H1 (cell line): ENCODE results near the gene HRH3. TPM values are rescaled to one million over a fixed set of nuclear protein-coding genes. Genes with fewer than 3 reads are reported as not detected.

Experiments
- CTCF ChIA-PET: fragments of 300-600 bp; sonication (Branson Sonifier 250); formaldehyde crosslinking; loops from one replicate; lab custom pipeline; 2021; ENCODE audit not compliant: partially characterized antibody; lab: Charles Lee
- POLR2A ChIA-PET: fragments of 300-600 bp; sonication (Branson Sonifier 250); formaldehyde crosslinking; loops from one replicate; lab custom pipeline; 2021; ENCODE audit warnings: inconsistent platforms; ENCODE audit not compliant: partially characterized antibody; lab: Charles Lee
- DNase-seq, 2 experiments: peaks; one replicate each; pipeline versions ENCODE4 v3.0.0 to v3.0.0-alpha.2; 2010 to 2022; ENCODE audit warnings: low spot score in 2 of 2, low read depth in 1 of 2, mixed read lengths in 1 of 2
- FAIRE-seq: peaks from 2 replicates; lab custom pipeline; 2011; peaks lifted over from hg19 to GRCh38; lab: Jason Lieb, UNC
- H2AFZ ChIP-seq: 2 replicates; pipeline ENCODE4 v1.8.1; 2012; ENCODE audit warnings: low read length, inconsistent platforms
- H2AK5ac ChIP-seq: 2 replicates; pipeline ENCODE4 v1.6.1; 2013; ENCODE audit warnings: low read depth, low read length
- H2BK120ac ChIP-seq: replicated peaks from 2 replicates; pipeline ENCODE3; 2013; ENCODE audit warnings: low read depth, low read length, inconsistent platforms
- H2BK12ac ChIP-seq: 2 replicates; pipeline ENCODE4 v1.6.1; 2013; ENCODE audit warnings: low read depth, low read length
- H2BK15ac ChIP-seq: 2 replicates; pipeline ENCODE4 v1.6.1; 2013; ENCODE audit warnings: low read length
- H2BK20ac ChIP-seq: 2 replicates; pipeline ENCODE4 v1.6.1; 2013; ENCODE audit warnings: low read length
- H2BK5ac ChIP-seq: 2 replicates; pipeline ENCODE4 v1.6.1; 2013; ENCODE audit warnings: low read depth, low read length
- H3K14ac ChIP-seq: 2 replicates; pipeline ENCODE4 v1.6.1; 2013; ENCODE audit warnings: inconsistent platforms; ENCODE audit not compliant: insufficient read length
- H3K18ac ChIP-seq: 2 replicates; pipeline ENCODE4 v1.6.1; 2013; ENCODE audit warnings: low read length; ENCODE audit errors: extremely low read depth
- H3K23ac ChIP-seq: 2 replicates; pipeline ENCODE4 v1.6.1; 2013; ENCODE audit warnings: inconsistent platforms; ENCODE audit not compliant: insufficient read length
- H3K23me2 ChIP-seq: 2 replicates; pipeline ENCODE4 v1.6.1; 2013; ENCODE audit warnings: low read depth, low read length
- H3K27ac ChIP-seq: 2 replicates; pipeline ENCODE4 v1.6.1; 2011; ENCODE audit warnings: low read depth, low read length, inconsistent platforms
- H3K27me3 ChIP-seq, 4 experiments: replicated peaks in 1 of 4; 1 replicate in 1 of 4; 2 replicates in 3 of 4; pipeline versions ENCODE4 v1.6.1 to v1.8.1; 2011 to 2013; ENCODE audit warnings: low read length in 3 of 4, mild to moderate bottlenecking in 3 of 4, inconsistent platforms in 2 of 4, mixed read lengths in 2 of 4, moderate library complexity in 1 of 4; ENCODE audit not compliant: control insufficient read depth in 3 of 4, insufficient read depth in 3 of 4; ENCODE audit errors: extremely low read depth in 1 of 4
- H3K36me3 ChIP-seq, 4 experiments: 2 replicates each; pipeline versions ENCODE4 v1.6.1 to v1.8.1; 2011 to 2013; ENCODE audit warnings: mild to moderate bottlenecking in 4 of 4, low read length in 3 of 4, moderate library complexity in 2 of 4, control low read depth in 1 of 4, inconsistent platforms in 1 of 4; ENCODE audit not compliant: insufficient read depth in 4 of 4, control insufficient read depth in 2 of 4
- H3K4ac ChIP-seq: replicated peaks from 2 replicates; pipeline ENCODE3; 2013; ENCODE audit warnings: low read length, low read depth, mixed read lengths, inconsistent platforms; ENCODE audit not compliant: insufficient read length
- H3K4me1 ChIP-seq, 4 experiments: replicated peaks in 1 of 4; 1 replicate in 1 of 4; 2 replicates in 3 of 4; pipeline versions ENCODE4 v1.6.1 to v1.8.1; 2011 to 2013; ENCODE audit warnings: low read length in 3 of 4, inconsistent platforms in 2 of 4, mixed read lengths in 1 of 4; ENCODE audit not compliant: insufficient read depth in 4 of 4, control insufficient read depth in 3 of 4
- H3K4me2 ChIP-seq, 2 experiments: 2 replicates each; pipeline versions ENCODE4 v1.6.1 to v1.8.1; 2011 to 2013; ENCODE audit warnings: low read depth in 2 of 2, low read length in 2 of 2, control low read depth in 1 of 2, inconsistent platforms in 1 of 2, mild to moderate bottlenecking in 1 of 2; ENCODE audit not compliant: insufficient read depth in 1 of 2
- H3K4me3 ChIP-seq, 4 experiments: fragments of 200-600, 300-600 bp in 1 of 4; sonication (generic), shearing (Covaris generic), sonication (Bioruptor Twin) in 1 of 4; 2 replicates each; pipeline versions ENCODE4 v1.5.1 to v1.8.1; 2011 to 2016; ENCODE audit warnings: low read length in 4 of 4, low read depth in 3 of 4, control low read depth in 2 of 4, inconsistent platforms in 2 of 4, mild to moderate bottlenecking in 2 of 4, mixed read lengths in 1 of 4, moderate library complexity in 1 of 4; ENCODE audit not compliant: insufficient read depth in 2 of 4; ENCODE audit errors: extremely low read depth in 1 of 4
- H3K56ac ChIP-seq: replicated peaks from 2 replicates; pipeline ENCODE3; 2013; ENCODE audit warnings: low read depth, mild to moderate bottlenecking, mixed read lengths, low read length, inconsistent platforms; ENCODE audit not compliant: insufficient read length
- H3K79me1 ChIP-seq: 2 replicates; pipeline ENCODE4 v1.6.1; 2013; ENCODE audit warnings: low read depth, low read length, control low read depth
- H3K79me2 ChIP-seq, 2 experiments: 2 replicates each; pipeline versions ENCODE4 v1.6.1 to v1.8.1; 2012 to 2013; ENCODE audit warnings: low read length in 2 of 2, mild to moderate bottlenecking in 2 of 2, inconsistent platforms in 1 of 2; ENCODE audit not compliant: insufficient read depth in 2 of 2, control insufficient read depth in 1 of 2
- H3K9ac ChIP-seq, 4 experiments: replicated peaks in 1 of 4; 1 replicate in 1 of 4; 2 replicates in 3 of 4; pipeline versions ENCODE4 v1.6.1 to v1.8.1; 2011 to 2013; ENCODE audit warnings: low read depth in 3 of 4, low read length in 3 of 4, control low read depth in 2 of 4, mild to moderate bottlenecking in 2 of 4, moderate library complexity in 2 of 4, inconsistent platforms in 1 of 4; ENCODE audit errors: extremely low read depth in 1 of 4
- H3K9me3 ChIP-seq, 2 experiments: 2 replicates each; pipeline versions ENCODE4 v1.6.1 to v1.8.1; 2012 to 2013; ENCODE audit warnings: mild to moderate bottlenecking in 2 of 2, moderate library complexity in 2 of 2, control low read depth in 1 of 2, inconsistent platforms in 1 of 2, low read depth in 1 of 2, low read length in 1 of 2, mixed read lengths in 1 of 2; ENCODE audit not compliant: insufficient read depth in 2 of 2
- H4K20me1 ChIP-seq, 2 experiments: replicated peaks in 1 of 2; 2 replicates each; pipeline versions ENCODE3 to v1.8.1; 2011 to 2013; ENCODE audit warnings: inconsistent platforms in 2 of 2, low read length in 2 of 2, mild to moderate bottlenecking in 1 of 2; ENCODE audit not compliant: insufficient read depth in 2 of 2, control insufficient read depth in 1 of 2
- H4K5ac ChIP-seq: 2 replicates; pipeline ENCODE4 v1.6.1; 2013; ENCODE audit warnings: low read length, low read depth, mixed read lengths, inconsistent platforms; ENCODE audit not compliant: insufficient read length
- H4K8ac ChIP-seq: 2 replicates; pipeline ENCODE4 v1.8.0; 2013; ENCODE audit warnings: mild to moderate bottlenecking, moderate library complexity, low read length, inconsistent platforms; ENCODE audit not compliant: insufficient read depth; ENCODE audit errors: extremely low read depth
- H4K91ac ChIP-seq: replicated peaks from 2 replicates; pipeline ENCODE3; 2013; ENCODE audit warnings: low read length, mixed read lengths, inconsistent platforms; ENCODE audit not compliant: insufficient read length
- ASH2L ChIP-seq: fragments of 200-600, 300-600 bp; sonication (generic); IDR thresholded peaks from one replicate; pipeline ENCODE4 v1.7.1; 2017; ENCODE audit warnings: low read length
- CHD2 ChIP-seq: IDR thresholded peaks from 2 replicates; pipeline ENCODE4 v1.6.1; 2012; ENCODE audit warnings: low read length, improper control_type of control experiment
- KDM1A ChIP-seq: fragments of 200-600, 300-600 bp; sonication (generic); IDR thresholded peaks from 2 replicates; pipeline ENCODE4 v1.7.1; 2016; ENCODE audit warnings: mild to moderate bottlenecking, low read length, borderline replicate concordance
- POLR2A ChIP-seq, 2 experiments: IDR thresholded peaks; 1 replicate in 1 of 2; 2 replicates in 1 of 2; pipeline ENCODE4 v1.6.1; 2011; ENCODE audit warnings: low read depth in 2 of 2, low read length in 2 of 2, mild to moderate bottlenecking in 2 of 2; ENCODE audit errors: control extremely low read depth in 1 of 2
- RBBP5 ChIP-seq: IDR thresholded peaks from 2 replicates; pipeline ENCODE4 v1.7.1; 2012; ENCODE audit warnings: low read depth, mild to moderate bottlenecking, inconsistent platforms, low read length, moderate library complexity, borderline replicate concordance
- SIX5 ChIP-seq: IDR thresholded peaks from 2 replicates; pipeline ENCODE4 v1.6.1; 2011; ENCODE audit warnings: mild to moderate bottlenecking, low read depth, low read length
- SRF ChIP-seq: IDR thresholded peaks from 2 replicates; pipeline ENCODE4 v1.6.1; 2011; ENCODE audit warnings: mild to moderate bottlenecking, low read depth, low read length, moderate library complexity
- WGBS, 2 experiments: shearing (Covaris generic) in 1 of 2; methylation state at CpG; one replicate each; pipeline versions ENCODE4 v1.1.6 to v1.1.7; 2013 to 2015; ENCODE audit warnings: low lambda C conversion rate in 2 of 2, mixed read lengths in 2 of 2, inconsistent platforms in 1 of 2, low coverage in 1 of 2, missing lambda C conversion rate in 1 of 2; ENCODE audit not compliant: insufficient replicate concordance in 2 of 2, insufficient coverage in 1 of 2, insufficient read length in 1 of 2; ENCODE audit errors: extremely low coverage in 1 of 2, missing lambda C conversion rate in 1 of 2; 5-methylcytosine and 5-hydroxymethylcytosine counted together
- polyA plus RNA-seq, 7 experiments: library from polyadenylated mRNA; depleted of rRNA in 3 of 7; stranded (reverse) in 5 of 7; unstranded in 2 of 7; fragments of >200 nt in 5 of 7; fragments of 200-250 nt in 2 of 7; gene quantifications; 1 replicate in 5 of 7; 2 replicates in 1 of 7; 4 replicates in 1 of 7; pipeline versions ENCODE4 v1.2.1 to v1.2.3, GENCODE V29; 2011 to 2013; ENCODE audit warnings: missing spikeins in 2 of 7, mixed read lengths in 2 of 7
- total RNA-seq: library from RNA; stranded (reverse); fragmentation: NEBNext Ultra II Directional; extraction: Animal tissue kit (Norgen Biotek cat#: 25700); gene quantifications from 2 replicates; pipeline ENCODE4 v1.2.1, GENCODE V29; 2021
- TF ChIP-seq, protein P1 (sequence below), 3 experiments: IDR thresholded peaks; 1 replicate in 2 of 3; 2 replicates in 1 of 3; pipeline versions ENCODE4 v1.5.1 to v1.6.1; 2011; ENCODE audit warnings: low read length in 3 of 3, mild to moderate bottlenecking in 3 of 3, inconsistent platforms in 2 of 3, low read depth in 1 of 3, moderate library complexity in 1 of 3; ENCODE audit not compliant: insufficient read depth in 1 of 3; ENCODE audit errors: control extremely low read depth in 1 of 3
- TF ChIP-seq, protein P2 (sequence below): IDR thresholded peaks from 2 replicates; pipeline ENCODE4 v1.6.1; 2011; ENCODE audit warnings: low read depth, mild to moderate bottlenecking, low read length; ENCODE audit not compliant: insufficient read depth

Gene HRH3
- total and polyA plus RNA-seq, 2 of the 8 experiments (the other 6 are each of a cell fraction or from before 2014, with no cell fraction given): 2.0 to 4.5 TPM

GRCh38 chr20:62236766-62237513 is 16.9 kb upstream of the HRH3 start:
- FAIRE-seq (no peak), DNase-seq (no peak)
- POLR2A ChIA-PET: interaction anchor here (0.8 to 2.6 kb wide), 4 partner anchors 9 to 171 kb away, joined by 3 to 7 read pairs (median 3); partner anchors contain the start of gene LSM14B
- TF ChIP-seq ASH2L (no peak), SIX5 (no peak), SRF (no peak), KDM1A (no peak), CHD2 (no peak), RBBP5 (no peak), POLR2A (IDR thresholded peaks at IDR 0.05; ENCODE audit: control extremely low read depth in 1 of 2, low read depth in 2 of 2, low read length in 2 of 2) (no peak)
- TF ChIP-seq, protein P1, sequence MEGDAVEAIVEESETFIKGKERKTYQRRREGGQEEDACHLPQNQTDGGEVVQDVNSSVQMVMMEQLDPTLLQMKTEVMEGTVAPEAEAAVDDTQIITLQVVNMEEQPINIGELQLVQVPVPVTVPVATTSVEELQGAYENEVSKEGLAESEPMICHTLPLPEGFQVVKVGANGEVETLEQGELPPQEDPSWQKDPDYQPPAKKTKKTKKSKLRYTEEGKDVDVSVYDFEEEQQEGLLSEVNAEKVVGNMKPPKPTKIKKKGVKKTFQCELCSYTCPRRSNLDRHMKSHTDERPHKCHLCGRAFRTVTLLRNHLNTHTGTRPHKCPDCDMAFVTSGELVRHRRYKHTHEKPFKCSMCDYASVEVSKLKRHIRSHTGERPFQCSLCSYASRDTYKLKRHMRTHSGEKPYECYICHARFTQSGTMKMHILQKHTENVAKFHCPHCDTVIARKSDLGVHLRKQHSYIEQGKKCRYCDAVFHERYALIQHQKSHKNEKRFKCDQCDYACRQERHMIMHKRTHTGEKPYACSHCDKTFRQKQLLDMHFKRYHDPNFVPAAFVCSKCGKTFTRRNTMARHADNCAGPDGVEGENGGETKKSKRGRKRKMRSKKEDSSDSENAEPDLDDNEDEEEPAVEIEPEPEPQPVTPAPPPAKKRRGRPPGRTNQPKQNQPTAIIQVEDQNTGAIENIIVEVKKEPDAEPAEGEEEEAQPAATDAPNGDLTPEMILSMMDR (IDR thresholded peaks at IDR 0.05; ENCODE audit: control extremely low read depth in 1 of 3, insufficient read depth in 1 of 3, low read depth in 1 of 3, low read length in 3 of 3): peak in 1 of 3 experiments; percentile 1; a peak in 1 of 4 replicates
- TF ChIP-seq, protein P2, sequence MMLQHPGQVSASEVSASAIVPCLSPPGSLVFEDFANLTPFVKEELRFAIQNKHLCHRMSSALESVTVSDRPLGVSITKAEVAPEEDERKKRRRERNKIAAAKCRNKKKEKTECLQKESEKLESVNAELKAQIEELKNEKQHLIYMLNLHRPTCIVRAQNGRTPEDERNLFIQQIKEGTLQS: no peak

More at GRCh38 chr20:62236766-62237513, 16.9 kb upstream of the HRH3 start:
- H3K79me2 ChIP-seq: peaks cover 6 to 30% of the 10 kb centered on the region in 2 experiments; a peak in 3 of 4 replicates
- peak overlapping the region; percentile 15 for H3K27ac ChIP-seq
- no peak overlapping the region for H2BK20ac ChIP-seq
- no peak overlapping the region for H3K4ac ChIP-seq
- H3K4me1 ChIP-seq: peaks cover 0 to 9% (median 6%) of the 10 kb centered on the region in 4 experiments; a peak in 5 of 7 replicates
- H3K9me3 ChIP-seq: peaks cover 0 to 2% of the 10 kb centered on the region in 2 experiments; a peak in 1 of 4 replicates
- WGBS, 2 experiments: 75% methylated on average over 26 of the region's 28 CpGs; no CpG with 5 or more reads in 1 of the 2 experiments
- no peaks in the 10 kb centered on the region for H3K36me3 ChIP-seq
- H2BK120ac ChIP-seq: no peak overlapping the region
- H2BK5ac ChIP-seq: no peak overlapping the region
- no peak overlapping the region; the same call in 1 of the 2 replicates for H2AK5ac ChIP-seq
- H3K4me3 ChIP-seq: no peak overlapping the region
- H3K18ac ChIP-seq: no peak overlapping the region
- peak overlapping the region; percentile 39; the same call in 1 of the 2 replicates for H2BK12ac ChIP-seq
- 0 out of 7 replicates have a peak, but pooled peaks cover 0 to 3% (median 0%) of the 10 kb centered on the region in 4 experiments for H3K27me3 ChIP-seq
- H2AFZ ChIP-seq: no peak overlapping the region
- H3K23ac ChIP-seq: no peak overlapping the region
- H4K5ac ChIP-seq: no peak overlapping the region
- H3K9ac ChIP-seq: no peak overlapping the region
- H4K8ac ChIP-seq: peak overlapping the region; percentile 20
- H3K14ac ChIP-seq: no peak overlapping the region
- peaks cover 11% of the 10 kb centered on the region; the same call in 1 of the 2 replicates for H3K79me1 ChIP-seq
- H3K56ac ChIP-seq: peak overlapping the region; percentile 7
- H4K91ac ChIP-seq: no peak overlapping the region
- no peak overlapping the region for H2BK15ac ChIP-seq
- peak overlapping the region in 1 of 2 experiments; percentile 32; a peak in 1 of 4 replicates for H3K4me2 ChIP-seq
- peaks cover 5 to 11% of the 10 kb centered on the region in 2 experiments for H4K20me1 ChIP-seq
- H3K23me2 ChIP-seq: peaks cover 2% of the 10 kb centered on the region; the same call in 1 of the 2 replicates
- CTCF ChIA-PET: interaction anchor here (0.7 to 1.1 kb wide), 2 partner anchors 10 to 16 kb away, joined by 3 read pairs; no protein-coding TSS in a partner anchor
